ENCODE measurements around the gene CPNE2. TPM values are rescaled to one million over a fixed set of nuclear protein-coding genes. Genes with fewer than 3 reads are reported as not detected.
"Not testable (repeated sequence)": the region's sequence is repeated elsewhere in the genome, so short reads cannot be mapped to it uniquely, and the experiment has no call there.

Gene CPNE2
- total RNA-seq = 41.0 and 41.5 TPM in 2 replicates

DNA sequence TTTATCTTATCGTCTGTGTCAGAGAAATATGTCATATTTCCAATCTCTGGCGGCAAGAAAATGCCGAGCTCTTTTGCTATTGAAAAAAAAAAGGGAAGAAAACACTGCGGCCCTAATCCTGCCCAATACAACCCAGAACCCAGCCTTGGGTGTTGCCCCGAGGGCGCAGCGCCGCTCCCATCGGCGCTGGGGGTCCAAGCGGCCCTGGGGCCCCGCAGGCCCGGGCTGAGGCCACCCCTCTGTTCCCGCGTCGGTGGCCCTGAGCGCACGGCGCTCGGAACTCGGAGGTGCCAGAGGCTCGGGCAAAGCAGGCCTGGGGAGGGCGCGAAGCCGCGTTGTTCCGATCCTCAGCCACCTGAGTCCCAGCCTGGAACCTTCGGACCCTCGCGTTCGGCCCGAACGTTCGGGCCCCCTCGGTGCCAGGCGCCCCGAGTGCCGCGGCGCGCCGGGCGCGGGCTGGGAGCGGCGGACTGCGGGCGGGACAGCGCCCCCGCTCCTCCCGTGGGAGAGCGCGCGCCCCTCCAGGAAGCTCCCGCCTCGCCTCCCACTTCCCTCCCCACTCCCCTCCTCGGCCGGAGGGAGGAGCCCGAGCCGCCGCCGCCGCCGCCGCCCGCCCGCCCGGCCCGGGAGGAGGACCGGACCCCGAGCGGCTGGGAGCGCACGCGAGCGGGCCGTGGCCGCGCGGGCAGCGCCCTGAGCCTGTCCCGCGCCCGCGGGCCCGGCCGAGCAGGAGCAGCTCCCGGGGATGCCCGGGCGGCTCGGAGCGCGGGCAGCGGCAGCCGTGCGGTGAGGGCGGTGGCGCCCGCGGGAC, at the start of gene CPNE2:
Gene CPNE2, plus strand, starts transcription at position 609 of the 811 bp plus-strand sequence. CDS start 18,160 bp downstream, outside the sequence.
- peak; percentile 68 to 81 for DNase-seq (ENCODE audit: low read depth in 2 of 2)

DNA sequence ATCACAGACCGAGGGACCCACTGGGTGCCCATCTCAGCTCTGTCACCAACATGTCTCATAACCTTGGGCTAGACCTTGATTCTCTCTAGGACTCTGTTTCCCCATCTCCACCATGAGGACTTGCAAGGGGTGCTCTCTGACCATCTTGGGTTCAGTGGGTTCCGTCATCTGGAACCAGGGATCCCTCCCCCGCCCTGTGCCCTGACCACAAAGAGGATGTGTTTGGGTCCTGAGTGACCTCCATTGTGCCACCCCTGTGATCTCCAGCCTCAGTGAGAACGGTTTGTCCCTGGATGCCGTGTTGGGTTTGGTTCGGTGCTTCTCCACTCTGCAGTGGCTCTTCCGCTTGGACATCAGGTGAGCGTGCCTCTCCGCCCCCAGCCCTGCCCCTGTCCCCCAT, 49.1 kb upstream of the CPNE2 start:
- DNase-seq (ENCODE audit: low read depth in 2 of 2) = no peak

- DNase-seq (ENCODE audit: low read depth in 2 of 2) = no peak
These were observed 47.3 kb upstream of the CPNE2 start for GRCh38 chr16:57044931-57045693.

GRCh38 chr16:57045694-57046381, 46.5 kb upstream of the CPNE2 start:
- DNase-seq (ENCODE audit: low read depth in 2 of 2) = peak; percentile 79 to 80

- no peak for DNase-seq (ENCODE audit: low read depth in 2 of 2)
These were observed 44.3 kb upstream of the CPNE2 start for GRCh38 chr16:57048095-57048494.

- DNase-seq (ENCODE audit: low read depth in 2 of 2) = no peak
These were observed 42.7 kb upstream of the CPNE2 start for GRCh38 chr16:57049678-57050077.

- no peak for DNase-seq (ENCODE audit: low read depth in 2 of 2)
These were observed 40.6 kb upstream of the CPNE2 start for GRCh38 chr16:57051696-57052228.

DNA sequence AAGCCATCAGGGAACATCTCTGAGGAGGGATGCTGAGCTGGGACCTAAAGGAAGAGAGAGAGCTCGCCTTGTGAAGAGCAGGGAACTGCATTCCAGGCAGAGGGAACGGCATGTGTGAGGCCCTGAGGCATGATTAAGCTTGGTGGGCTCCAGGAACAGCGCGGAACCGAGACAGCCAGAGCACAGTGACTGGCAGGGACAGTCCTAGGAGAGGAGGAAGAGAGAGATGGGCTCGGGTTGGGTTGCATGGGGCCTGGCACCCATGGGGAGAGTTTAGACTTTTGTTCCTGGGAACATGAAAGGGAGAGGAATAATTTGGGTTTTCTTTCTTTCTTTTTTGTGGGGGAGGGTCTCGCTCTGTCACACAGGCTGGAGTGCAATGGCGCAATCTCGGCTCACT, 39.2 kb upstream of the CPNE2 start:
- no peak for DNase-seq (ENCODE audit: low read depth in 2 of 2)

GRCh38 chr16:57054338-57054737, 38.0 kb upstream of the CPNE2 start:
- DNase-seq (ENCODE audit: low read depth in 2 of 2) = no peak

GRCh38 chr16:57054771-57055170, 37.6 kb upstream of the CPNE2 start:
- DNase-seq (ENCODE audit: low read depth in 2 of 2) = no peak

- no peak for DNase-seq (ENCODE audit: low read depth in 2 of 2)
These were observed 36.7 kb upstream of the CPNE2 start for GRCh38 chr16:57055671-57056070.

DNA sequence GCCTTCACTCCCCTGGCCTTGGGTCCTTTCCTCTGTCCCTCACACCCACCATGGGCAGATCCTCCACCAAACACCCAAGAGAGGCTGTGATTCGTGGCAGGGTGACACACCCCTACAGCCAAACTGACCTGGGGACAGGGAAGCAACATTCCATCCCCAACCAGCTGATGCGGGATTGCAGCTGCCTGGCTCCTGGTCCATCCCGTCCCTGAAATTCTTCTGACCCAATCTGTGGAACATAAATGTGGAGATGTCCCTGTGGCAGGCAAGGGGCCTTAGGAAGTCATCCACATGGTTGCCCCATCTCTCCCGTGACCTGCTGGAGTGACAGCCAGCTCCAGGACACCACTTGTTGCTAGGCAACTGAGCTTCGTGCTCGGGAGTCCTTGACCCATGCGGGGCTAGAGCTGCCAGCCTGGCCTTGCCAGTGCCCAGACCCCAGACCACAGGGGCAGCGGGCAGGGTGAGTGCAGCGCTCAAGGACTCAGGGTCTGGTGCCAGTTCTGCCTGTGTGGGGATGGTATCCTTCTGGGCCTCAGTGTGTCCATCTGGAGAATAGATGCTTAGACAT, 34.0 kb upstream of the CPNE2 start:
- no peak for DNase-seq (ENCODE audit: low read depth in 2 of 2)

DNA sequence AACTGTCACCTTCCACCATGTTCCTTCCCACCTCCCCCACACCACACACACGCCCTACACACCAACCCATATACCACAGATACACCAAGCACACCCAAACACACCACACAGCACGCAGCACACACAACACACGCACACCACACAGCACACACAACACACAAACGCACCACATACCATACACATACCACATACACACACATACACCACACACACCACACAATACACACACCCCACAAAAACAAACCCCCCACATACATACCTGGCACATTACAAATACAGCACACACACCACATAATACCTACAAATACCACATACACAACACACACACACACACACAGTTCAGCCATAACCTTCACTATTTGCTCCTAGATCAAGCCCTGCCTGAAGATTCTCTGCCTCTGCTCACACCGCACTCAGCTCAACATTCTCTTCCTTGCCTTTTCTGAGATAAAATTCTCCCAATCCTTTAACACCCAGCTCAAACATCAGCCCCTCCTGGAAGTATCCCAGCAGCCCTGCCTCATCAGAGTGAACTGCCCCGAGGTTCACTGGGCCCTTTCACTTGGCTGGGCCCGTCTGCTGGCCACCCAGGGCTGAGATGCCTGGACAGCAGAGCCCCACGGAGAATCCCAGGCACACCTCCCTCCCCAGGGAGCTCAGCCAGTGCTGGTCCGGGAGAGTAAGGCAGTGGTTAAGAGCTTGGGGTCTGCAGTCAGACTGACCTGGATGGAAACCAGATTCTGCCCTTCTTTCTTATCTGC, 31.9 kb upstream of the CPNE2 start:
- DNase-seq (ENCODE audit: low read depth in 2 of 2) = no peak

GRCh38 chr16:57061084-57061905, 31.1 kb upstream of the CPNE2 start:
- DNase-seq (ENCODE audit: low read depth in 2 of 2) = peak; percentile 40 to 55

DNA sequence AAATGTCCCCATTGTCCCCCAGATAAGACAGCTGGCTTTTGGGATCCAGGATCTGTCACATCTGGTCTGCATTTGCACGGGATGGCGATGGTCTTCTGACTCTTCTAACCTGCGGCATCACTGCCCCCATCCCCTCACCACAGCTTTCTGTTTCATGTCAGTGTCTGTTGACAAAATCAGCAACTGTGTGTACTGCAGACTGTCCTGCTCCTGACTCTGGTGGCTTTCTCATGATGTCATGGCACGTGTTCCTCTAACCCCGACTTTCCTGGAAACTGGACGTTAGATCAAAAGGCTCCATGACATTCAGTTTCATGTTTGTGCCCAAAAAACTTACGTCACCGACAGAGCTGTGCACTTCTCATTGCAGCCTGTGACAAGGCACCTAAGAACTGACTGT, 30.1 kb upstream of the CPNE2 start:
- DNase-seq (ENCODE audit: low read depth in 2 of 2) = peak in 1 of 2 donors; percentile 82

GRCh38 chr16:57063189-57063588, 29.2 kb upstream of the CPNE2 start:
- not testable (repeated sequence) for DNase-seq (ENCODE audit: low read depth in 2 of 2)

- DNase-seq (ENCODE audit: low read depth in 2 of 2) = no peak
These were observed 27.4 kb upstream of the CPNE2 start for GRCh38 chr16:57064995-57065394.

GRCh38 chr16:57066625-57067024, 25.8 kb upstream of the CPNE2 start:
- DNase-seq (ENCODE audit: low read depth in 2 of 2) = no peak

- DNase-seq (ENCODE audit: low read depth in 2 of 2) = no peak
These were observed 25.0 kb upstream of the CPNE2 start for GRCh38 chr16:57067347-57067746.

- DNase-seq (ENCODE audit: low read depth in 2 of 2) = no peak
These were observed 23.3 kb upstream of the CPNE2 start for GRCh38 chr16:57069053-57069452.
